Activated effector memory CD4-positive, alpha-beta T cell treated with anti-CD3 and anti-CD28 coated beads, Interleukin-2, amount 50 U/mL, for 16 hours (primary cell): ENCODE measurements around the gene GGTLC1.

Experiments
- DNase-seq: peaks from one replicate; pipeline ENCODE4 v3.0.0-alpha.2; 2020

GGTLC1 gene

DNA sequence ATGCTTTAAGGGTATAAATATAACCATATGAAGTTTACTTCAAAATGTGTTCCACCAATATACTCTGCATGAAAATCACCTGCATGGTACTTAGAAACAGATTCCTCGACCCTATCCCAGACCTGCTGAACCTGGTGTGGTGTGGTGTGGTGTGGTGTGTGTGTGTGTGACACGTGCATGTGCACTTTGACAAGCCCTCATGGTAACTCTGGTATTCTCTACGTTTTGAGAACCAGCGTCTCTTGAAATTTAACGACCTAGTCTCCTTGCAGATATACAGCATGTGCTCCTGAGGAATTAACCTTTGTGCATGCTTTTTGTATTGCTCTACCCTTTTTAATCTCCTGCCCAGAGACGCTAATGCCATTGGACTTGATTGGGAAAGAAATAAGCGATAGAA lies 29.5 kb downstream of the GGTLC1 start:
- no peak for DNase-seq

DNA sequence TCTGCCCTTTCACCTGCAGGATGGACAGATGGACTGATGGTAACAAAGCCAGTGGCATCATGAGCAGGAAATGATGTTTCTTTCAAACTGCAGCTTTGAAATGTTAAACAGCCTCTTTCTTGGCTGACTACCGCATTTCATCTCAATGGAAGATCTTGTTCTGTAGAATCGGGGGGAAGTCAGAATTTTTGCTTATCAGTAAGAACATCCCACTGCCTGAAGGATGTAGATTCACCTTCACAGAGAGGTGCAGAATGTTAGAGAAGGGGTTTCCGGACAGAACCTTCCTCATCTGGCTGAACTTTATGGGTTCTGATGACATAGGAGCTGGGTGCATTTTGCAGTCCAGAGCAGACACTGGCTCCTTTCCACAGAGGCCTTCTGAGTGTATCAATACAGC lies 32.7 kb downstream of the GGTLC1 start:
- DNase-seq, result no peak

DNA sequence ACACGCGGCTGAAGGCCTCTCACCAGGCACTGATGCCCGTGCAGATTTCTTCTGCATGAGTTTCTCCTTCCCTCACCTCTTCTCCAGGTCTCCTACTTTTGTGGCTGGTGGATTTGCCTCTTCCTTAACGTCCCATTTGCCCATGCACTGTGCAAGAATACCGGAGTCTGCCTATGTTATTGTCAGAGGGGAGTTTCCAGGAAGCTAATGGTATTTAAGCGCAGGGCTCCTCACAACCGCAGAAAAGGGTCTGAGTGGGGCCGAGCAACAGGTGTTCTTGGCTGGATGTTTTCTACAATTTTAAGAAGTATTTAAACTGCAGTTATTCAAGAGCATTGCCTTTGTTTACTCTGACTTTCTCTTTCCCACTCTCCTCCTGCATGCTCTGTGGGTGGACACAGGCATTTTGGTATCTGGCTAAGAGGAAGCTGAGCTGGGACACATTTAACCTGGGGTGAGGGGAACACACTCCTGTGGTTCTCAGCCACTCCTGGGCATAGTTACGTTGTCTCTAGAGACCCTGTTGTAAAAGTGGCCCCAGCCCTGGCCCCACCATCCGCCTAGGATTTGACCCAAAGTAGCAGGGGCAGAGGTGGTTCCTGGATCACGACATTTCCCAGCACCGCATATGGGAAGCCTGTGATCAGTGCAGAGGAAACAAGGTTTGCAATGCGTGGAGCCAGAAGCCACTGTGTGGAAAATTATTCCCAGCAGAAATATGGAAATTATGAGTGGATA lies 34.4 kb downstream of the GGTLC1 start:
- DNase-seq, result no peak

DNA sequence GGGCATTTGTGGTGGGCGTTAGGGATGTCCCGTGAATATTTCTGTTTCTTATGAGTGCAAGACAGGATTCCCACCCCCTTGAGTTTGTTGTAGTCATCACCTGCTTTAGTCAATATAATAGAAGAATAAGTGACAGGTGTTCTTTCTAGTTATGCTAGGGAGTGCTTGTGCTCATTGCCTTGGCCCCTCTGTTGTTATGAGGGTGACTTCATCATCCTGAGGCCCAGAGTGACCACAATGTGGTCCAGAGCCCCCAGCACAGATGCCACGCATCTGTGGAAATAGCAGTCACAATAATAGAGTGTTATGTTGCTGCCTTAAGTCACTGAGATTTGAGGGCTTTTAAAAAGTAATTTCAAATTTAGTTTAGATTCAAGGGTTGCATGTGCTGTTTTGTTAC lies 42.4 kb downstream of the GGTLC1 start:
- no peak for DNase-seq

DNA sequence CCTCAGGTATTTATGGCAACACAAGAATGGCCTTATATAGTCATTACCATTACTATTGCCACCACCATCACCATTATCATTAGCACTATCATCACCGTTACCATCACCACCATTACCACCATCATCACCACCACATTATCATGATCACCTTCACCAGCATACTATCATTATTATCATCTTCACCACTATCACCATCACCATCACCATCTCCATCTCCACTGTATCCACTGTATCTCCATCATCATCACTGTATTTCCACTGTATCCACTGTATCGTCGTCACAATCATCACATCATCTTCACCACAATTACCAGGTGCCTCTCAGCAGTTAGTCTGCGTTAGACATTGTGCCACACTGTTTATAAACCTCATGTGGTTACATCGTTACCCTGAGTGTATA lies 45.3 kb downstream of the GGTLC1 start:
- DNase-seq, result no peak

DNA sequence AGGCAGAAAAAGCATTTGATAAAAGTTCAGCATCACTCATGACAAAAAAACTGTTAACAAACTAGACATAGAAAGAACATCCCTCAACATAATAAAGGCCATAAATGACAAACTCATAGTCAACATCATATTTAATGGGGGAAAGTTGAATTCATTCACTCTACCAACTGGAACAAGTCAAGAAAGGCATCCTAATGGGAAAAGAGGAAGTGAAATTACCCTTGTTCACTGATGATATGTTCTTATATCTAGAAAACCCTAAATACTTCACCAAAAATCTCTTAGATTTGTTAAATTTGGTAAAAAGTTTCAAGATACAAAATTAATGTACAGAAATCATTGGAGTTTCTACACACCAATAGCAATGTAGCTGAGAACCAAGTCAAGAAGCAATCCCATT lies 48.9 kb downstream of the GGTLC1 start:
- no peak for DNase-seq

DNA sequence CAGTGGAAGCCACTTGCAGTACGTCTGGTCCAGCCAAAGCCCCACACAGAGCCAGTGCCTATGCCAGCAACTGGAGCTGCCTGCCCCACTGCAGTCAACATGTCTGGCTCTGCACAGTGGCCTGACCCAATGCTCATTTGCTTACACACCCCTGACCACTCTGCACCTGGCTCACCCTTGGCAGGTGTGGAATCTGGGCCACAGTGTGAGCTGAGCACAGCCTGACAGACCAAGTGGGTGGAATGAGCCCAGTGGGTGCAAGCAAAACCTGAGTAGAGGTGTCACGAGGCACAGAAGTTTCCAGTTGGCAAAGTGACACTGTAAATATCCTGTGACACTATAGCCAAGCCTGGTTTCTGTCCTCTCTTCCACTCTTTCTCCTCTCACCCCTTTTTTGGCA lies 49.5 kb downstream of the GGTLC1 start:
- no peak for DNase-seq

DNA sequence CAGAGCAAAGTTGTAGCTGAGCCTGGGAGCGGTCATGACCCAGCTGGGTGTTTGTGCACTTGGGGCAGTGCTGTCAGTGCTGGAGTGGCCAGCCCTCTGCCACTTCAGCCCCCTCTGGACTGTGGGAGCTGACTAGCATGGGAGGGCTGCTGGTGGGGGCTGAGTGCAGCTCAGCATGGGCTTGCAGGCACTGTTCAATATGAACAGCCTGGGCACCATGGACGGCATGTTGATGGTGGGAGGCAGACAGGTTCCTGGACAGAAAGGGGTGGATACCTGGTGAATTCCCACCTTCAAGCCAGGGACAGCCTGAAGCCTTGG lies 50.5 kb downstream of the GGTLC1 start:
- no peak for DNase-seq

DNA sequence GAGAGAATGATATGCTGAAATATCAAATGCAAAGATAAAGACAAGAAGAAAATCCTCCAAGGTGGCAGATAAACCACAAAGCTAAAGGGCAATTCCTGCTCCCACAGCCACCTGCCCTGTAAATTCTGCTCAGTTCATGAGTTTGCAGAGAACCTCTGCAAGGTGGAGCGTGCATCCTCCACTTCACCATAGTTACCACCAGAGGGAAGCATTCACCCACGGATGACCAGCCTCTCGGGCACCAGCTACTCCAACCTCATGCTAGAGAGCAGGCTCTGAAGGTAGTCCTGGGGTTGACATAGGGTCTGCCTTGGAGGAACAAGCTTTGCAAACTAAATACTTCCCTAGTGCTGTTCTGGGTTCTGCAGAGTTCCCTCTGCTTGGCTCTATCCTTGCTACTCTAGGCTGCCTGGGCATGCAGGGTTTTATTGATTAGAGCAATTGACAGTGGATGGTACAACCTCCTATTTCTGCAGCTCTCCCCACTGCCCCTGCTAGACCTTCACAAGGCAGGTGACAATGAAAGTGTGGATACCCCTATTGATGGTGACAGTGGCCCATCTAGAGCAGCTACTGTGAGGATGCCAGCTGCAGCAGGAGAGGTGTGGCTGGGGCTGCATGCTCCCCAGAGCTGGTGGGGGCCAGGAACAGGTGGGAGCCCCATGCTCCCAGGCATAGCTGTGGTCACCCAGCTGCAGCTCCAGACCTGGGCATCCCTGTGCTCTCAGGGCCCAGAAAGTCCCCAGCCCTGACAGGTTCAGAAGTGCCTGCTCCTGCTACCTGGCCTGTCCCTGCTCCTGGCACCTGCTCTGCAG lies 51.1 kb downstream of the GGTLC1 start:
- peak; percentile 81 for DNase-seq
